ENCODE data around the gene FOXP1.

DNA sequence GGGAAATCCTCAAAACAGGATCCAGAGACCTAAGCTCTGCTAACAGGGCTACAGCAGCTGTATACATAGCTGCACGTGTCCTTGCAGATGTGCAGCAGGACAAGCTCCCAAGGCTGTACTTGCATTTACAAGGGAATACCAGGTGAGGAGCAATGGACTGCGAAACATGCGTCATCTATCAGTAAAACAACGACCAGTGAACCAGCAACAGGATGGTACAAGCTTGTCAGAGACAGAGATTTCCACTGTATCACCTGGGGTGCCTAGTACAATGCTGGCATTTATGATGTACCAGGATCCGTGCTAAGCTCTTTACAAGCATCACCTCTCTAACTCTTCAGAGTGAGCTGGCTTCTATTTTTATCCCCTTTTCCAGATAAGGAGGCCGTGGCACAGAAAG, 227.3 kb downstream of the FOXP1 start:
- TF ChIP-seq POLR2A (IDR thresholded peaks at IDR 0.05; ENCODE audit: low read depth, low read length) (no peak), TAF1 (IDR thresholded peaks at IDR 0.05; ENCODE audit: low read depth, low read length) (no peak)
